ENCODE data around the gene HOXC13. TPM values are rescaled to one million over a fixed set of nuclear protein-coding genes. Genes with fewer than 3 reads are reported as not detected.

Gene HOXC13
- total and polyA plus RNA-seq, 4 donors = not detected

DNA sequence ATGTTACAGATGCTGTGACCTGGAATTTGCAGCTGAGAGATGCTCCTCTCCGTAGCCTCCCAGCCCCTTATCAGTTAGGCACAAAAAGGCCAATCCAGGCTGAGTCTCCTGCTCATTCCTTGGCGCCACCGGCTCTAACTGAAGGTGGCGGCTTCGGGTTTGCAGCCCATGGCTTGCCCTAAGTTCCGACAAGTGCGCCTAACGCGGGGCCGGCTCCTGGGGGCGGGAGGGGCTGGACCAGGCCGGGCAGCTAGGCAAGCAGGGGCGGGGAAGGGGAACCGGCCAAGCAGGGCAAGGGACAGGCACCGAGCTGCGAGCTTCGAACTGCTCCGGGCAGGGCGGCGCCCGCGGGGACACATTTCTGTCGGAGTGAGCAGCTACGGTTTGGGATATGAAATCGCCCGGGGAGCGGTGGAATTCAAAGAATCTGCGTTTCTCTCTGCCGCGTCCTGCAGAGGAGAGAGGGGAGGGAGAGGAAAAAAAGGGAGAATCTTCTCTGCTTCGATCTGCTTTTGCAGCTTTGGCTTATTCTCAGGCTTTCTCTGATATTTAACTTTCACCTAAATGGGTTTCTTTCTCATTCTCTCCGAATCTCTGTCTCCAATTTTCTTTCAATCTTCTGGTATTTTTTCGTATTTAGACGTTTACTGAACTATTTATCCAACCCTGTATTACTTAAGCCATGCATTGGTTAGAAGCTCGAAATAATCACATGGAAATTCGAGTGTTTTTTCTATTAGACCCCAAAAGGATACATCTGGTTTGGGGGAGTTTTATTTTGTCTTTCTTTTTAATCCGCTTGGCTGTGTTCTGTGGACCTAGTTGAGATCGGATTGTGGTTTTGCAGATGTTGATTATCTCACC lies 14.5 kb downstream of the HOXC13 start:
- H3K27me3 ChIP-seq (ENCODE audit: control insufficient read depth in 3 of 3, insufficient read depth in 3 of 3, low read length in 2 of 3) = peaks cover 16 to 97% (median 96%) of the 10 kb centered on the region in 3 donors
- TF ChIP-seq, protein P1, sequence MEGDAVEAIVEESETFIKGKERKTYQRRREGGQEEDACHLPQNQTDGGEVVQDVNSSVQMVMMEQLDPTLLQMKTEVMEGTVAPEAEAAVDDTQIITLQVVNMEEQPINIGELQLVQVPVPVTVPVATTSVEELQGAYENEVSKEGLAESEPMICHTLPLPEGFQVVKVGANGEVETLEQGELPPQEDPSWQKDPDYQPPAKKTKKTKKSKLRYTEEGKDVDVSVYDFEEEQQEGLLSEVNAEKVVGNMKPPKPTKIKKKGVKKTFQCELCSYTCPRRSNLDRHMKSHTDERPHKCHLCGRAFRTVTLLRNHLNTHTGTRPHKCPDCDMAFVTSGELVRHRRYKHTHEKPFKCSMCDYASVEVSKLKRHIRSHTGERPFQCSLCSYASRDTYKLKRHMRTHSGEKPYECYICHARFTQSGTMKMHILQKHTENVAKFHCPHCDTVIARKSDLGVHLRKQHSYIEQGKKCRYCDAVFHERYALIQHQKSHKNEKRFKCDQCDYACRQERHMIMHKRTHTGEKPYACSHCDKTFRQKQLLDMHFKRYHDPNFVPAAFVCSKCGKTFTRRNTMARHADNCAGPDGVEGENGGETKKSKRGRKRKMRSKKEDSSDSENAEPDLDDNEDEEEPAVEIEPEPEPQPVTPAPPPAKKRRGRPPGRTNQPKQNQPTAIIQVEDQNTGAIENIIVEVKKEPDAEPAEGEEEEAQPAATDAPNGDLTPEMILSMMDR (IDR thresholded peaks at IDR 0.05; ENCODE audit: control extremely low read depth, extremely low read depth) = no peak
- no peak for ATAC-seq (ENCODE audit: insufficient read depth, low FRiP score)
- no peaks in the 10 kb centered on the region for H3K36me3 ChIP-seq (ENCODE audit: control insufficient read depth in 4 of 4, insufficient read depth in 4 of 4, low read length in 4 of 4)
- no peak overlapping the region for H3K9ac ChIP-seq (ENCODE audit: insufficient read depth in 1 of 2, low read length in 2 of 2)
- H3K4me1 ChIP-seq (ENCODE audit: control insufficient read depth in 5 of 5, insufficient read depth in 5 of 5, low read length in 5 of 5) = peaks cover 0 to 2% (median 0%) of the 10 kb centered on the region in 5 donors
- peaks cover 0 to 8% (median 0%) of the 10 kb centered on the region in 4 donors for H3K9me3 ChIP-seq (ENCODE audit: control insufficient read depth in 4 of 4, insufficient read depth in 3 of 4, low read length in 3 of 4)
- DNase-seq = no peak
- WGBS, 2 donors = 6% methylated on average over 37 to 38 of the region's 38 CpGs
- H3K4me3 ChIP-seq = no peak overlapping the region
- H3K27ac ChIP-seq (ENCODE audit: low read depth in 1 of 2, low read length in 1 of 2) = no peak overlapping the region

DNA sequence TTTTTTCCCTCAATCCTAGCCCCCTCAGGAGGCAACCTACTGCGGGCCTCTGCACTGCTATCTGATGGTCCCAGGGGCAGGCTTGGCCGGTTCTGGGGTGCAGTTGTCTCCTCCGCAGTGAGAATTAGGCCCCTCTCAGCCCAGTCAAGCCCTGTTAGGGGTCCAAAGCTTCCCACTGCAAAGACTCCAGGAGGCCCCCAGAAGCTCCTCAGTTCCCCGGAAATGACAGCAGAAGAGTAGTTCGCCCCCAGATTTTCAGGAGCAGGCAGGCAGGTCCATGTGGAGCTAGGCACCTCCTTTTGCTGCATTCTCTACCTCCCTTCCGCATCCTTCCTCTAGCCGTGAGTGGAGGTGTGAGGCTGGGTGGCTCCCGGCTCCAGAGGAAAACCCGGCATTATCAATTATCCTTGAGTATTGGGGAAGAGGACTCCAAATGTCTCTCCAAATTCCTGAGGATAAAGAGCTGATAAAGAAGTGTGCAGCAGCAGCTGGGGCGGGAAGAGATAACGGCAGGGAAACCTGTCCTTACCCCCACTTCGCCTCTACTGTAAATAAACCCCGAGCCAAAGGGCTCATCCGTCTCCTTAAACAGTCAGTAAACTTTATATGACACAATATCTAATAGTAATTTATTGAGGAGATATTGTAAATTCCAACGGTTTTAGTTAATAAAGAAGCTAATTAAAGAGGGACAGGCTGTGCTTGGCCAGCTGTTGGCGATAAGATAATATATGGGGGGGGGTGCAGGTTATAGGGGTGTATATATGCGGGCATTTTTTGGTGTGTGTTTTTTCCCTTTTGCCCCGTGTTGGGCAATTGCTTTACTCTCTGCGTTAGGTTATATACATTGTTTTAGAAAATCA lies 15.4 kb downstream of the HOXC13 start:
- Histone ChIP-seq H3K36me3 (ENCODE audit: control insufficient read depth in 4 of 4, insufficient read depth in 4 of 4, low read length in 4 of 4) (no peaks in the 10 kb centered on the region), H3K4me1 (ENCODE audit: control insufficient read depth in 5 of 5, insufficient read depth in 5 of 5, low read length in 5 of 5) (peaks cover 0 to 2% (median 0%) of the 10 kb centered on the region in 5 donors), H3K27ac (ENCODE audit: low read depth in 1 of 2, low read length in 1 of 2) (no peak overlapping the region), H3K27me3 (ENCODE audit: control insufficient read depth in 3 of 3, insufficient read depth in 3 of 3, low read length in 2 of 3) (peaks cover 19 to 97% (median 96%) of the 10 kb centered on the region in 3 donors), H3K9ac (ENCODE audit: insufficient read depth in 1 of 2, low read length in 2 of 2) (no peak overlapping the region), H3K4me3 (no peak overlapping the region), H3K9me3 (ENCODE audit: control insufficient read depth in 4 of 4, insufficient read depth in 3 of 4, low read length in 3 of 4) (peaks cover 0 to 8% (median 0%) of the 10 kb centered on the region in 4 donors)
- ATAC-seq (ENCODE audit: insufficient read depth, low FRiP score) (no peak), DNase-seq (no peak)
- WGBS, 2 donors = 8 to 10% methylated on average over 19 of the region's 19 CpGs
- TF ChIP-seq, protein P1 (IDR thresholded peaks at IDR 0.05; ENCODE audit: control extremely low read depth, extremely low read depth) = no peak

DNA sequence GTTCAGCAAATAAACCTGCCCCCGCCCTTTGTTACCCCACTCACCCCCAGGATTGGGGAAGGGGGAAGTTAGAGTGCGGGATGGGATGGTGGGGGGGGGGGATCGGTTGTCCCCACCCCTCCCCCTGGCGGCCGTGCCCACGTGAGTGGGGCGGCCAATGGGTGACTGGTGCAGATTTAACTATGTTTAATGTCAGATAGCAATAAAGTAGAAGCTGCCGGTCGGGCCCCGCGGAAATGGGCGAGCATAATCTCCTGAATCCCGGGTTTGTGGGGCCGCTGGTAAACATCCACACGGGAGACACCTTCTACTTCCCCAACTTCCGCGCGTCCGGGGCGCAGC lies 16.0 kb downstream of the HOXC13 start, which contains the start of gene HOXC12:
TSS of gene HOXC12 (plus strand) at position 210 of the 342 bp plus-strand sequence. CDS start at position 237, 27 bp downstream.
- DNase-seq (no peak), ATAC-seq (ENCODE audit: insufficient read depth, low FRiP score) (no peak)
- H3K27me3 ChIP-seq (ENCODE audit: control insufficient read depth in 3 of 3, insufficient read depth in 3 of 3, low read length in 2 of 3) = peaks cover 19 to 97% (median 96%) of the 10 kb centered on the region in 3 donors
- no peak within 1 kb of the TSS for H3K27ac ChIP-seq (ENCODE audit: low read depth in 1 of 2, low read length in 1 of 2)
- H3K36me3 ChIP-seq (ENCODE audit: control insufficient read depth in 4 of 4, insufficient read depth in 4 of 4, low read length in 4 of 4) = no peaks in the 10 kb centered on the region
- H3K9ac ChIP-seq (ENCODE audit: insufficient read depth in 1 of 2, low read length in 2 of 2) = no peak within 1 kb of the TSS
- no peak within 1 kb of the TSS for H3K4me3 ChIP-seq
- WGBS, 2 donors = 3 to 6% methylated on average over 20 of the region's 20 CpGs
- peaks cover 0 to 2% (median 0%) of the 10 kb centered on the region in 5 donors for H3K4me1 ChIP-seq (ENCODE audit: control insufficient read depth in 5 of 5, insufficient read depth in 5 of 5, low read length in 5 of 5)
- TF ChIP-seq, protein P1 (IDR thresholded peaks at IDR 0.05; ENCODE audit: control extremely low read depth, extremely low read depth) = no peak
- peaks cover 0 to 12% (median 0%) of the 10 kb centered on the region in 4 donors for H3K9me3 ChIP-seq (ENCODE audit: control insufficient read depth in 4 of 4, insufficient read depth in 3 of 4, low read length in 3 of 4)
